Measurements from ENCODE around the gene DPEP2.
"Not testable (repeated sequence)": the region's sequence is repeated elsewhere in the genome, so short reads cannot be mapped to it uniquely, and the experiment has no call there.

Gene DPEP2

DNA sequence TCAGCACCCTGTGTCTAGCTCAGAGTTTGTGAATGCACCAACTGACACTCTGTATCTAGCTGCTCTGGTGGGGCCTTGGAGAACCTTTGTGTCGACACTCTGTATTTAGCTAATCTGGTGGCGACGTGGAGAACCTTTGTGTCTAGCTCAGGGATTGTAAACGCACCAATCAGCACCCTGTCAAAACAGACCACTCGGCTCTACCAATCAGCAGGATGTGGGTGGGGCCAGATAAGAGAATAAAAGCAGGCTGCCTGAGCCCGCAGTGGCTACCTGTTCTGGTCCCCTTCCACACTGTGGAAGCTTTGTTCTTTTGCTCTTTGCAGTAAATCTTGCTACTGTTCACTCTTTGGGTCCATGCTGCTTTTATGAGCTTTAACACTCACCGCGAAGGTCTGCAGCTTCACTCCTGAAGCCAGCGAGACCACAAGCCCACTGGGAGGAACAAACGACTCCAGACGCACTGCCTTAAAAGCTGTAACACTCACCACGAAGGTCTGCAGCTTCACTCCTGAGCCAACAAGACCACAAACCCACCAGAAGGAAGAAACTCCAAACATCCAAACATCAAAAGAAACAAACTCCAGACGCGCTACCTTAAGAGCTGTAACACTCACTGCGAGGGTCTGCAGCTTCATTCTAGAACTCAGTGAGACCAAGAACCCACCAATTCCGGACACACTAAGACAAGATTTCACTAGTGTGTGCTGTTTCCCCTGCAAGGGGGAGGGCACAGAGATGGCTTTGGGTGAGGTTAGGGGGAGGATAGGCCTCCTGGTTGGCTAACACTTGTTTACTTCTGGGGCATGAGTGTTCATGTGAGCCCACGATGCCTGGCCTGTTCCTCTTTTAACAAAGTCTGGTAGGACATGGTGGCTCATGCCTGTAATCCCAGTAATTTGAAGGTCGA is at the start of gene DPEP2:
TSS of gene DPEP2 (minus strand) at position 706 of the 910 bp plus-strand sequence. CDS start 6,272 bp downstream, outside the sequence.
- H3K27ac ChIP-seq (ENCODE audit: low read depth, low read length); H3K9me2 ChIP-seq (replicated peaks; ENCODE audit: control insufficient read depth, low read length); H4K20me1 ChIP-seq (ENCODE audit: control insufficient read depth, insufficient read depth, low read depth, low read length); H3K9me3 ChIP-seq (ENCODE audit: control insufficient read depth, insufficient read depth, low read length); H3K36me3 ChIP-seq (ENCODE audit: control insufficient read depth, low read length); H3F3A ChIP-seq (ENCODE audit: control insufficient read depth, insufficient read depth); H3K79me2 ChIP-seq (ENCODE audit: control insufficient read depth, low read length); H3K27me3 ChIP-seq (ENCODE audit: control insufficient read depth, low read length): not testable (repeated sequence)
- H3K4me1 ChIP-seq (ENCODE audit: control insufficient read depth, low read length): peaks cover 18% of the 10 kb centered on the region
- peak within 1 kb of the TSS; percentile 37 for H3K4me3 ChIP-seq (ENCODE audit: low read length)
- H3K4me2 ChIP-seq (ENCODE audit: low read length): peak within 1 kb of the TSS; percentile 60

DNA sequence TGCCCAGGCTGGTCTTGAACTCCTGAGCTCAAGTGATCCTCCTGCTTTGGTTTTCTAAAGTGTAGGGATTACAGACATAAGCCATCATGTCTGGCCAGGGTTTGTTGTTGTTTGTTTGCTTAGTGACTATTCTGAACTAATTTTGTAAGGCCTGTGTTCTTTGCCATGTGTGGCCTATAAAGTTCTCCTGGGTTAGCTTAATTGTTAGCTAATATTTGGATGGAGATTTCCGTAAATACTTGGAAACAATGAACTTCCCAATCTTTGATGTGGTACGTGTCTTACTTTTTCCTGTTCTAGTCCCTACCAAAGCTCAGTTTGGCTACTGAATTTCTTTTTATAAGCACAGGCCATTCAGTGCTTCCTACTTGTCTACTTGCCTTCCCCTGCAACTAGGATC is 48.7 kb upstream of the DPEP2 start:
- no peaks in the 10 kb centered on the region; the same call in 1 of the 2 replicates for H3F3A ChIP-seq (ENCODE audit: control insufficient read depth, insufficient read depth)
- H3K4me1 ChIP-seq (ENCODE audit: control insufficient read depth, low read length): no peaks in the 10 kb centered on the region
- TF ChIP-seq EZH2phosphoT487 (IDR thresholded peaks at IDR 0.05; ENCODE audit: borderline replicate concordance, low read length): no peak
- no peak for TF ChIP-seq CTCF (IDR thresholded peaks at IDR 0.05; ENCODE audit: low read depth, low read length, poor library complexity, severe bottlenecking)
- H3K27me3 ChIP-seq (ENCODE audit: control insufficient read depth, low read length): no peaks in the 10 kb centered on the region
- no peaks in the 10 kb centered on the region for H3K79me2 ChIP-seq (ENCODE audit: control insufficient read depth, low read length)
- H3K36me3 ChIP-seq (ENCODE audit: control insufficient read depth, low read length): peaks cover 25% of the 10 kb centered on the region
- no peak overlapping the region for H3K27ac ChIP-seq (ENCODE audit: low read depth, low read length)
- H4K20me1 ChIP-seq (ENCODE audit: control insufficient read depth, insufficient read depth, low read depth, low read length): no peaks in the 10 kb centered on the region
- H3K4me3 ChIP-seq (ENCODE audit: low read length): no peak overlapping the region
- no peak overlapping the region for H3K4me2 ChIP-seq (ENCODE audit: low read length)
- no peaks in the 10 kb centered on the region for H3K9me3 ChIP-seq (ENCODE audit: control insufficient read depth, insufficient read depth, low read length)
- H3K9me2 ChIP-seq (replicated peaks; ENCODE audit: control insufficient read depth, low read length): no peaks in the 10 kb centered on the region

- Histone ChIP-seq H4K20me1 (ENCODE audit: control insufficient read depth, insufficient read depth, low read depth, low read length) (no peaks in the 10 kb centered on the region), H3K79me2 (ENCODE audit: control insufficient read depth, low read length) (no peaks in the 10 kb centered on the region), H3K36me3 (ENCODE audit: control insufficient read depth, low read length) (peaks cover 26% of the 10 kb centered on the region), H3K9me3 (ENCODE audit: control insufficient read depth, insufficient read depth, low read length) (no peaks in the 10 kb centered on the region), H3K9me2 (replicated peaks; ENCODE audit: control insufficient read depth, low read length) (no peaks in the 10 kb centered on the region), H3K27me3 (ENCODE audit: control insufficient read depth, low read length) (no peaks in the 10 kb centered on the region), H3K4me2 (ENCODE audit: low read length) (no peak overlapping the region), H3F3A (ENCODE audit: control insufficient read depth, insufficient read depth) (no peaks in the 10 kb centered on the region; the same call in 1 of the 2 replicates), H3K27ac (ENCODE audit: low read depth, low read length) (no peak overlapping the region), H3K4me3 (ENCODE audit: low read length) (no peak overlapping the region), H3K4me1 (ENCODE audit: control insufficient read depth, low read length) (no peaks in the 10 kb centered on the region)
- TF ChIP-seq EZH2phosphoT487 (IDR thresholded peaks at IDR 0.05; ENCODE audit: borderline replicate concordance, low read length) (no peak), CTCF (IDR thresholded peaks at IDR 0.05; ENCODE audit: low read depth, low read length, poor library complexity, severe bottlenecking) (no peak)
Observed at GRCh38 chr16:68046106-68046505, 46.8 kb upstream of the DPEP2 start.

DNA sequence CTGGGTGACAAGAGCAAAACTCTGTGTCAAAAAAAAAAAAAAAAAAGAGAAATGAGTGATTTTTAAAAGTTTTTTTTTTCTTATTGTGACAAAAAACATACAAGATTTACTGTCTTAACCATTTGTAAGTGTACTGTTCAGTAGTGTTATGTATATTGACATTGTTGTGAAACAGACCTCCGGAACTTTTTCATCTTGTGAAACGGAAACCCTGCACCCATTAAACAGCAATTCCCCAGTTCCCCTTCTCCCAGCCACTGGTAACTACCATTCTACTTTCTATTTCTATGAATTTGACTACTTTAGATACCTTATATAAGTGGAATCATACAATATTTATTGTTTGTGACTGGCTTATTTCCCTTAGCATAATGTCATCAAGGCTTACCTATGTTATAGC is 42.5 kb upstream of the DPEP2 start:
- Histone ChIP-seq H3K27ac (ENCODE audit: low read depth, low read length) (no peak overlapping the region), H3K4me1 (ENCODE audit: control insufficient read depth, low read length) (peaks cover 31% of the 10 kb centered on the region), H3K27me3 (ENCODE audit: control insufficient read depth, low read length) (no peaks in the 10 kb centered on the region), H3K36me3 (ENCODE audit: control insufficient read depth, low read length) (peaks cover 27% of the 10 kb centered on the region), H3F3A (ENCODE audit: control insufficient read depth, insufficient read depth) (no peaks in the 10 kb centered on the region; the same call in 1 of the 2 replicates), H3K4me2 (ENCODE audit: low read length) (no peak overlapping the region), H3K9me2 (replicated peaks; ENCODE audit: control insufficient read depth, low read length) (no peaks in the 10 kb centered on the region), H3K9me3 (ENCODE audit: control insufficient read depth, insufficient read depth, low read length) (no peaks in the 10 kb centered on the region), H4K20me1 (ENCODE audit: control insufficient read depth, insufficient read depth, low read depth, low read length) (no peaks in the 10 kb centered on the region), H3K79me2 (ENCODE audit: control insufficient read depth, low read length) (peaks cover 3% of the 10 kb centered on the region; the same call in 1 of the 2 replicates), H3K4me3 (ENCODE audit: low read length) (no peak overlapping the region)
- no peak for TF ChIP-seq EZH2phosphoT487 (IDR thresholded peaks at IDR 0.05; ENCODE audit: borderline replicate concordance, low read length)
- TF ChIP-seq CTCF (IDR thresholded peaks at IDR 0.05; ENCODE audit: low read depth, low read length, poor library complexity, severe bottlenecking): no peak

Data from DOHH2 (cell line).